IMR-90 (cell line): ENCODE results near the gene NEO1. TPM values are rescaled to one million over a fixed set of nuclear protein-coding genes. Genes with fewer than 3 reads are reported as not detected.

Experiments used
- ATAC-seq: fragments of 200-7000 bp; cut with Tn5 transposase; 2 replicates; pipeline ENCODE4 v1.9.1; 2020; ENCODE audit warnings: low read depth, mild to moderate bottlenecking, moderate library complexity
- BruUV-seq: library from RNA; stranded (reverse); fragments of 400-500 nt; replicated peaks from 2 replicates; lab custom pipeline; 2021; lab: Mats Ljungman, UMichigan
- CTCF ChIA-PET: fragments of 300-600 bp; formaldehyde crosslinking; extraction: SDS; loops from one replicate; lab custom pipeline; 2021; ENCODE audit warnings: antibody characterized with exemption; lab: Yijun Ruan, JAX
- POLR2A ChIA-PET: fragments of 300-600 bp; sonication (Branson Sonifier 250); formaldehyde crosslinking; loops from one replicate; lab custom pipeline; 2022; ENCODE audit warnings: antibody characterized with exemption; ENCODE audit not compliant: unreplicated experiment; lab: Charles Lee
- DNase-seq: peaks from one replicate; pipeline ENCODE4 v3.0.0; 2013
- H2AFZ ChIP-seq: replicated peaks from 2 replicates; pipeline ENCODE3; 2013; ENCODE audit warnings: low read length, mild to moderate bottlenecking; ENCODE audit not compliant: poor library complexity
- H2AK5ac ChIP-seq: 2 replicates; pipeline ENCODE4 v1.6.1; 2013; ENCODE audit warnings: low read depth, low read length, inconsistent platforms
- H2AK9ac ChIP-seq: replicated peaks from 2 replicates; pipeline ENCODE3; 2013; ENCODE audit warnings: mild to moderate bottlenecking, low read depth, low read length, moderate library complexity; ENCODE audit not compliant: poor library complexity
- H2BK120ac ChIP-seq: 2 replicates; pipeline ENCODE4 v1.6.1; 2013; ENCODE audit warnings: low read depth, low read length, inconsistent platforms
- H2BK15ac ChIP-seq: 3 replicates; pipeline ENCODE4 v1.6.1; 2013; ENCODE audit warnings: low read depth, low read length, inconsistent platforms
- H2BK20ac ChIP-seq: 2 replicates; pipeline ENCODE4 v1.6.1; 2013; ENCODE audit warnings: low read depth, mild to moderate bottlenecking, inconsistent platforms, low read length, moderate library complexity
- H2BK5ac ChIP-seq: 2 replicates; pipeline ENCODE4 v1.6.1; 2013; ENCODE audit warnings: mild to moderate bottlenecking, low read depth, low read length, inconsistent platforms; ENCODE audit not compliant: poor library complexity, severe bottlenecking
- H3K14ac ChIP-seq: replicated peaks from 2 replicates; pipeline ENCODE4 v1.6.1; 2013; ENCODE audit warnings: low read depth, low read length, inconsistent platforms
- H3K18ac ChIP-seq: 2 replicates; pipeline ENCODE4 v1.6.1; 2013; ENCODE audit warnings: low read depth, low read length, control low read depth
- H3K23ac ChIP-seq: 2 replicates; pipeline ENCODE4 v1.6.1; 2013; ENCODE audit warnings: low read depth, low read length, inconsistent platforms
- H3K27ac ChIP-seq: 2 replicates; pipeline ENCODE4 v1.5.1; 2013; ENCODE audit warnings: mild to moderate bottlenecking, control low read depth, low read length; ENCODE audit not compliant: insufficient read depth
- H3K27me3 ChIP-seq: 2 replicates; pipeline ENCODE4 v1.6.1; 2013; ENCODE audit warnings: low read length; ENCODE audit not compliant: control insufficient read depth, insufficient read depth
- H3K36me3 ChIP-seq: 2 replicates; pipeline ENCODE4 v1.6.1; 2013; ENCODE audit warnings: low read length, mixed read lengths; ENCODE audit not compliant: control insufficient read depth, insufficient read depth
- H3K4ac ChIP-seq: 2 replicates; pipeline ENCODE4 v1.6.1; 2013; ENCODE audit warnings: low read depth, low read length, inconsistent platforms
- H3K4me1 ChIP-seq: 2 replicates; pipeline ENCODE4 v1.6.1; 2013; ENCODE audit warnings: low read length, mixed read lengths; ENCODE audit not compliant: control insufficient read depth, insufficient read depth
- H3K4me2 ChIP-seq: 2 replicates; pipeline ENCODE4 v1.6.1; 2013; ENCODE audit warnings: low read depth, mild to moderate bottlenecking, control low read depth, low read length, moderate library complexity
- H3K4me3 ChIP-seq: 2 replicates; pipeline ENCODE4 v1.5.1; 2013; ENCODE audit warnings: low read depth, mild to moderate bottlenecking, control low read depth, low read length, moderate library complexity; ENCODE audit not compliant: insufficient read depth
- H3K56ac ChIP-seq: 2 replicates; pipeline ENCODE4 v1.6.1; 2013; ENCODE audit warnings: low read length, inconsistent platforms; ENCODE audit not compliant: insufficient read depth; ENCODE audit errors: extremely low read depth
- H3K79me1 ChIP-seq, 2 experiments: 2 replicates each; pipeline ENCODE4 v1.6.1; 2013; ENCODE audit warnings: low read length in 2 of 2, inconsistent platforms in 1 of 2, low read depth in 1 of 2
- H3K9ac ChIP-seq: 2 replicates; pipeline ENCODE4 v1.6.1; 2013; ENCODE audit warnings: low read depth, low read length, control low read depth
- H3K9me1 ChIP-seq: 2 replicates; pipeline ENCODE4 v1.6.1; 2013; ENCODE audit warnings: low read length, inconsistent platforms; ENCODE audit not compliant: insufficient read depth
- H3K9me3 ChIP-seq: 2 replicates; pipeline ENCODE4 v1.6.1; 2013; ENCODE audit warnings: low read length; ENCODE audit not compliant: control insufficient read depth, insufficient read depth
- H4K20me1 ChIP-seq: 2 replicates; pipeline ENCODE4 v1.6.1; 2013; ENCODE audit warnings: low read length, inconsistent platforms; ENCODE audit not compliant: insufficient read depth
- H4K5ac ChIP-seq: 2 replicates; pipeline ENCODE4 v1.6.1; 2013; ENCODE audit warnings: mild to moderate bottlenecking, low read depth, low read length, control low read depth
- H4K8ac ChIP-seq, 2 experiments: 2 replicates each; pipeline ENCODE4 v1.6.1; 2013; ENCODE audit warnings: low read depth in 2 of 2, low read length in 2 of 2, control low read depth in 1 of 2, inconsistent platforms in 1 of 2
- H4K91ac ChIP-seq: 2 replicates; pipeline ENCODE4 v1.6.1; 2013; ENCODE audit warnings: low read depth, low read length, inconsistent platforms; ENCODE audit not compliant: insufficient read depth
- FOS ChIP-seq: fragments of 150-350 bp; IDR thresholded peaks from 2 replicates; pipeline ENCODE4 v1.6.1; 2016; ENCODE audit warnings: low read depth, low read length
- WGBS, 2 experiments: methylation state at CpG; one replicate each; pipeline versions ENCODE4 v1.1.5 to v1.1.7; 2013; ENCODE audit warnings: missing lambda C conversion rate in 2 of 2; ENCODE audit not compliant: insufficient read length in 1 of 2; ENCODE audit errors: extremely low coverage in 2 of 2; 5-methylcytosine and 5-hydroxymethylcytosine counted together
- dilution Hi-C: fragments of 300-500 bp; cut with HindIII; formaldehyde crosslinking; loops from one replicate; pipeline ENCODE4 v1.14.3; 2018; ENCODE audit warnings: low sequenced_read_pairs; ENCODE audit not compliant: unreplicated experiment
- in situ Hi-C: fragments of 300-500 bp; cut with MboI; formaldehyde crosslinking; loops from 3 replicates; pipeline ENCODE4 v1.14.3; 2019; ENCODE audit warnings: low sequenced_read_pairs, inconsistent platforms, mixed read lengths
- intact Hi-C: fragments of 100-400 bp; cut with micrococcal nuclease; formaldehyde crosslinking; loops from 2 replicates; pipeline ENCODE4 v1.10.0; 2022
- polyA plus RNA-seq, 3 experiments: library from polyadenylated mRNA; depleted of rRNA; stranded (reverse); fragments of >200 nt; gene quantifications; 2 replicates each; pipeline ENCODE4 v1.2.3, GENCODE V29; 2012; ENCODE audit warnings: low replicate concordance in 1 of 3
- total RNA-seq: library from RNA; depleted of rRNA; stranded (reverse); fragments of >200 nt; gene quantifications from 2 replicates; pipeline ENCODE4 v1.2.3, GENCODE V29; 2012

The NEO1 gene
- total and polyA plus RNA-seq, 2 of the 4 experiments (the other 2 are of a cell fraction): 16.3 to 18.5 TPM

DNA sequence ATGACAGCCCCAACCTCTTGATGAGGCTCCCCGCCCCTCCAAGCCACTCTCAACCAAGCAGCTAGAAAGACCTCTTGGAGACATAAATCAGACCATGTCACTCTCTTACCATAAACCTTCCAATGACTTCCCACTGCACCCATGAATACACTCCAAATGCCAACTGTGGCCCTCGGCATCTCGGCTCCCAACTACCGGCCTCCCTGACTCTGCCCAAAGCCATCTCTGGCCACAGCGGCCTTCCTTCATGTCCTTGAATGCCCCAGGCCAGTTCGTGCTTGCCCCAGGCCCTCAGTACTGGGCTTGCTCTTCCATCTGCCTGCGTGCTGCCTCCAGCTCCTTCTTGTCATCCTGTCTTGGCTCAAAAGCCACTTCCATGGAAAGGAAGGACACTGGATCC is 284.5 kb downstream of the NEO1 start:
- Histone ChIP-seq H4K5ac (no peak overlapping the region), H3K14ac (no peak overlapping the region), H3K36me3 (no peaks in the 10 kb centered on the region), H4K20me1 (no peaks in the 10 kb centered on the region; the same call in 1 of the 2 replicates), H3K9ac (no peak overlapping the region), H2BK120ac (no peak overlapping the region), H2BK5ac (no peak overlapping the region), H3K79me1 (no peaks in the 10 kb centered on the region), H2AFZ (no peak overlapping the region), H4K8ac (no peak overlapping the region), H3K4ac (no peak overlapping the region), H2AK5ac (no peak overlapping the region), H3K9me1 (no peaks in the 10 kb centered on the region; the same call in 1 of the 2 replicates), H2AK9ac (no peak overlapping the region), H3K18ac (no peak overlapping the region), H3K4me1 (no peaks in the 10 kb centered on the region), H3K23ac (no peak overlapping the region), H2BK20ac (no peak overlapping the region), H3K4me2 (no peak overlapping the region), H3K27me3 (peaks cover 54% of the 10 kb centered on the region), H3K27ac (no peak overlapping the region), H4K91ac (no peak overlapping the region), H3K4me3 (no peak overlapping the region), H2BK15ac (no peak overlapping the region), H3K9me3 (no peaks in the 10 kb centered on the region), H3K56ac (no peak overlapping the region)
- dilution Hi-C loops (no loop called here), in situ Hi-C loops (no loop called here), intact Hi-C loops (no loop called here)
- no peak for TF ChIP-seq FOS
- ChIA-PET POLR2A (no interaction called here), CTCF (no interaction called here)
- WGBS, 2 experiments: 69% methylated on average over 6 of the region's 7 CpGs; no CpG with 5 or more reads in 1 of the 2 experiments
- BruUV-seq: no TSS peak
- no peak for ATAC-seq
- no peak for DNase-seq
